MM.1S (cell line): ENCODE results near the gene ATF2.
A peak's percentile ranks its signal among the peaks of the same experiment; 100 is the strongest.

Experiments
- DNase-seq: peaks from one replicate; pipeline ENCODE4 v3.0.0-alpha.2; 2015
- H2AFZ ChIP-seq: fragments of 300-600 bp; sonication (generic); 2 replicates; pipeline ENCODE4 v1.6.0; 2016; ENCODE audit warnings: antibody characterized with exemption, low read length
- H3F3A ChIP-seq: fragments of 300-600 bp; sonication (generic); 2 replicates; pipeline ENCODE4 v1.6.1; 2016; ENCODE audit warnings: mild to moderate bottlenecking, antibody characterized with exemption, low read length, moderate library complexity, mixed read lengths; ENCODE audit not compliant: insufficient read depth
- H3K27ac ChIP-seq: fragments of 300-600 bp; sonication (generic); 2 replicates; pipeline ENCODE4 v1.5.1; 2016; ENCODE audit warnings: mild to moderate bottlenecking, low read length
- H3K27me3 ChIP-seq: fragments of 300-600 bp; sonication (generic); replicated peaks from 2 replicates; pipeline ENCODE4 v1.6.0; 2016; ENCODE audit warnings: low read length; ENCODE audit not compliant: insufficient read depth
- H3K36me3 ChIP-seq: fragments of 300-600 bp; sonication (generic); replicated peaks from 2 replicates; pipeline ENCODE4 v1.6.1; 2016; ENCODE audit warnings: mild to moderate bottlenecking, low read length, mixed read lengths; ENCODE audit not compliant: insufficient read depth
- H3K4me1 ChIP-seq: fragments of 300-600 bp; sonication (generic); 2 replicates; pipeline ENCODE4 v1.6.1; 2016; ENCODE audit warnings: low read length, mixed read lengths
- H3K4me2 ChIP-seq: fragments of 300-600 bp; sonication (generic); 2 replicates; pipeline ENCODE4 v1.6.0; 2016; ENCODE audit warnings: low read depth, low read length
- H3K4me3 ChIP-seq: fragments of 300-600 bp; sonication (generic); 2 replicates; pipeline ENCODE4 v1.5.1; 2016; ENCODE audit warnings: low read length, mixed read lengths
- H3K79me2 ChIP-seq: fragments of 300-600 bp; sonication (generic); 2 replicates; pipeline ENCODE4 v1.6.1; 2016; ENCODE audit warnings: mixed run types, low read length, mixed read lengths
- H3K9ac ChIP-seq: fragments of 300-600 bp; sonication (generic); 2 replicates; pipeline ENCODE4 v1.6.1; 2016; ENCODE audit warnings: low read length, mixed read lengths
- H3K9me2 ChIP-seq: fragments of 300-600 bp; sonication (generic); replicated peaks from 2 replicates; pipeline ENCODE4 v1.6.1; 2016; ENCODE audit warnings: mild to moderate bottlenecking, low read length, mixed read lengths; ENCODE audit not compliant: insufficient read depth
- H3K9me3 ChIP-seq: fragments of 300-600 bp; sonication (generic); replicated peaks from 2 replicates; pipeline ENCODE4 v1.6.1; 2016; ENCODE audit warnings: mild to moderate bottlenecking, low read length, mixed read lengths; ENCODE audit not compliant: insufficient read depth
- H4K20me1 ChIP-seq: fragments of 300-600 bp; sonication (generic); 2 replicates; pipeline ENCODE4 v1.6.1; 2016; ENCODE audit warnings: mild to moderate bottlenecking, low read length, moderate library complexity, mixed read lengths; ENCODE audit not compliant: insufficient read depth
- EZH2 ChIP-seq: fragments of 300-600 bp; sonication (generic); optimal IDR thresholded peaks from 2 replicates; pipeline ENCODE3; 2017; ENCODE audit warnings: low read depth, mild to moderate bottlenecking, antibody characterized with exemption, low read length, mixed read lengths
- EZH2phosphoT487 ChIP-seq: fragments of 300-600 bp; sonication (generic); IDR thresholded peaks from 2 replicates; pipeline ENCODE4 v1.6.1; 2018; ENCODE audit warnings: antibody characterized with exemption, low read length
- TF ChIP-seq, protein P1 (sequence below): fragments of 300-600 bp; sonication (generic); IDR thresholded peaks from 2 replicates; pipeline ENCODE4 v1.5.1; 2016; ENCODE audit warnings: antibody characterized with exemption, low read length, mixed read lengths

ATF2 gene

DNA sequence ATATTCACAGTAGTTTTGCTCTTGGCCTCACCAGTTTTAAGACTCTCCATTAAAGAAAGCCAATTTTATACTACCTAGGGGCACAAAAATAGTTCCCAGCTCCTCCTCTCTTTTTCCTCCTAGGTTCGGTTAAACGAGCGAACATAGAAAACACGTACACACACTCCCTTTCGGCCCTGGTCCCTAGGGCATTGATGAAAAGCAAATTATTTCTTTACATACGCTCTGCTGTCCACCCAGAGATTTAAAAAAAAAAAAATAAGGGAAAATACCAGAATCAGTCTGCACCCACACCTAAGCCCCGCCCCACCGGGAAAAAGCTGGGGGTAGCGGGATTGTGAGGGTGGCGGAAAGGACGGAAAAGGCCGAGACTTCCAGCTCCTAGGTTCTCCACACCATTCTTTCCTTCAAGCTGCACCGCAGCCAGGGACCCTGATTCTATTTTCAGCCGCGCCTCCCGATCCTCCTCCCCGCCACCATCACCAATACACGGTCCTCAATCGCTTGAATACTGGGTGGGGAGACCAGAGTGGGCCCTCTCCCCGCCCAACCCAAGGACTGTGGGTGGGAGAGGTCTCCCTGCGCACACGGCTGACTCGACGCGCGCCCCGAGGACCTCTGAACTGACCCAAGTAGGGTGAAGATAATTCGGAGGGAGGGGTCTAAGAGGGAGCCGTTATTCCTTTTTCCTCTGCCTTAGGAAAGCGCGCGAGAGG lies 769 bp downstream of the ATF2 start:
- Histone ChIP-seq H3K4me3 (peak overlapping the region; percentile 100), H3K27me3 (no peaks in the 10 kb centered on the region), H3K36me3 (no peaks in the 10 kb centered on the region), H2AFZ (peak overlapping the region; percentile 92), H3F3A (peaks cover 12% of the 10 kb centered on the region; the same call in 1 of the 2 replicates), H3K27ac (peak overlapping the region; percentile 67; the same call in 1 of the 2 replicates), H3K4me1 (peaks cover 9% of the 10 kb centered on the region), H4K20me1 (0 out of 2 replicates have a peak, but pooled peaks cover 1% of the 10 kb centered on the region), H3K9ac (peak overlapping the region; percentile 88), H3K9me2 (no peaks in the 10 kb centered on the region), H3K4me2 (peak overlapping the region; percentile 56), H3K79me2 (peaks cover 58% of the 10 kb centered on the region), H3K9me3 (no peaks in the 10 kb centered on the region)
- no peak for TF ChIP-seq EZH2
- TF ChIP-seq, protein P1, sequence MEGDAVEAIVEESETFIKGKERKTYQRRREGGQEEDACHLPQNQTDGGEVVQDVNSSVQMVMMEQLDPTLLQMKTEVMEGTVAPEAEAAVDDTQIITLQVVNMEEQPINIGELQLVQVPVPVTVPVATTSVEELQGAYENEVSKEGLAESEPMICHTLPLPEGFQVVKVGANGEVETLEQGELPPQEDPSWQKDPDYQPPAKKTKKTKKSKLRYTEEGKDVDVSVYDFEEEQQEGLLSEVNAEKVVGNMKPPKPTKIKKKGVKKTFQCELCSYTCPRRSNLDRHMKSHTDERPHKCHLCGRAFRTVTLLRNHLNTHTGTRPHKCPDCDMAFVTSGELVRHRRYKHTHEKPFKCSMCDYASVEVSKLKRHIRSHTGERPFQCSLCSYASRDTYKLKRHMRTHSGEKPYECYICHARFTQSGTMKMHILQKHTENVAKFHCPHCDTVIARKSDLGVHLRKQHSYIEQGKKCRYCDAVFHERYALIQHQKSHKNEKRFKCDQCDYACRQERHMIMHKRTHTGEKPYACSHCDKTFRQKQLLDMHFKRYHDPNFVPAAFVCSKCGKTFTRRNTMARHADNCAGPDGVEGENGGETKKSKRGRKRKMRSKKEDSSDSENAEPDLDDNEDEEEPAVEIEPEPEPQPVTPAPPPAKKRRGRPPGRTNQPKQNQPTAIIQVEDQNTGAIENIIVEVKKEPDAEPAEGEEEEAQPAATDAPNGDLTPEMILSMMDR = no peak
- no peak for TF ChIP-seq EZH2phosphoT487
- DNase-seq = no peak

DNA sequence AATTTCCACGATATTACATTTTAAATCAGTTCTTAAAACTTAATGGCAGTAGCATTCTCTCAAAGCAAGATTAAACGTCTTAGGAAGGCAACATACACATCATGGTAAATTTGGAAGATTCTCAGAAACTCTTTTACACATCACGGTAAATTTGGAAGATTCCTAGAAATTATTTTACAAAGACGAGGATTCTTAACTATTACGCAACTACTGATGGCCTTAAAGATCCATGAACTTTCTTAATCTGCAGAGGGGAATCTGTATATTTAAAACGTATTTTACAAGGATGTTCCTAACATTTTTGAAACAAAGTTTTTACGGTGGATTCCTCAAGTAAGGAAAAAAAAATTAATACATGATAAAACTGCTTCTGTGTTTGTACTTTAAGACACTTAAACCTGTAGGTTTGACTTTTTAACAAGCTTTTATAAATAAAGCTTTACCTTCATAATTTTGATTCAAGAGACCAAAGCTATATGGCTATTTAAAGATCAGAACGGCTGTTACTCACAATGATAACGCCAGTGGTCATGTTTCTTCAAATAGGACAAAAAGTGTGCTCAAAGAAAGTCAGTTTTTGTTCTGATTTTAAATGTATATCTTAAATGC lies 1.7 kb downstream of the ATF2 start:
- H3K9me3 ChIP-seq = no peaks in the 10 kb centered on the region
- no peak overlapping the region for H2AFZ ChIP-seq
- TF ChIP-seq EZH2phosphoT487 = no peak
- H3K4me2 ChIP-seq = peak overlapping the region; percentile 56
- DNase-seq = no peak
- peaks cover 9% of the 10 kb centered on the region for H3K4me1 ChIP-seq
- no peak overlapping the region for H3K27ac ChIP-seq
- H3F3A ChIP-seq = peaks cover 3% of the 10 kb centered on the region; the same call in 1 of the 2 replicates
- peak overlapping the region; percentile 88; the same call in 1 of the 2 replicates for H3K9ac ChIP-seq
- no peaks in the 10 kb centered on the region for H3K36me3 ChIP-seq
- 0 out of 2 replicates have a peak, but pooled peaks cover 3% of the 10 kb centered on the region for H4K20me1 ChIP-seq
- peaks cover 68% of the 10 kb centered on the region for H3K79me2 ChIP-seq
- H3K9me2 ChIP-seq = no peaks in the 10 kb centered on the region
- H3K27me3 ChIP-seq = no peaks in the 10 kb centered on the region
- H3K4me3 ChIP-seq = peak overlapping the region; percentile 100; the same call in 1 of the 2 replicates

DNA sequence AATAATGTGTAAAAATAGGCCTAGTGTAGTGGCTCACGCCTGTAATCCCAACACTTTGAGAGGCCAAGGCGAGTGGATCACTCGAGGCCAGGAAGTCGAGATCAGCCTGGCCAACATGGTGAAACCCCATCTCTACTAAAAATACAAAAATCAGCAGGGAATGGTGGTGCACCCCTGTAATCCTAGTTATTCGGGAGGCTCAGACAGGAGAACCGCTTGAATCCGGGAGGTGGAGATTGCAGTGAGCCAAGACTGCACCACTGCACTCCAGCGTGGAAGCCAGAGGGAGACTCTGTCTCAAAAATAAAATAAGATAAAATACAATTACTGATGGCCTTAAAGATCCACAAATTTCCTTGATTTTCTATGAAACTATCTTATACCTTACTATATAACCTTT lies 3.8 kb downstream of the ATF2 start:
- no peaks in the 10 kb centered on the region for H3K9me3 ChIP-seq
- peaks cover 84% of the 10 kb centered on the region for H3K79me2 ChIP-seq
- H3K4me2 ChIP-seq = no peak overlapping the region
- no peak overlapping the region for H2AFZ ChIP-seq
- TF ChIP-seq, protein P1 = no peak
- no peak for TF ChIP-seq EZH2phosphoT487
- no peak for TF ChIP-seq EZH2
- H3F3A ChIP-seq = no peaks in the 10 kb centered on the region
- H3K9me2 ChIP-seq = no peaks in the 10 kb centered on the region
- H3K36me3 ChIP-seq = no peaks in the 10 kb centered on the region
- peaks cover 3% of the 10 kb centered on the region for H3K4me1 ChIP-seq
- no peak overlapping the region for H3K27ac ChIP-seq
- H3K4me3 ChIP-seq = no peak overlapping the region
- 0 out of 2 replicates have a peak, but pooled peaks cover 11% of the 10 kb centered on the region for H4K20me1 ChIP-seq
- no peak for DNase-seq
- H3K9ac ChIP-seq = no peak overlapping the region
- H3K27me3 ChIP-seq = no peaks in the 10 kb centered on the region
